HG02763 (cell line): Measurements from ENCODE around the gene INSR.

Experiments
- ATAC-seq: cut with Tn5 transposase; IDR thresholded peaks from one replicate; pipeline ENCODE4 v1.9.1; 2021; ENCODE audit warnings: mild to moderate bottlenecking, moderate library complexity; ENCODE audit not compliant: unreplicated experiment

The INSR gene

GRCh38 chr19:7197760-7198696 lies 96.2 kb downstream of the INSR start:
- ATAC-seq: peak; percentile 83

- peak; percentile 51 for ATAC-seq
Observed at GRCh38 chr19:7197119-7197759, 97.0 kb downstream of the INSR start.

GRCh38 chr19:7196763-7197118 lies 97.5 kb downstream of the INSR start:
- ATAC-seq: no peak

GRCh38 chr19:7195046-7195445 lies 99.2 kb downstream of the INSR start:
- no peak for ATAC-seq

- ATAC-seq: no peak
Observed at GRCh38 chr19:7194566-7194965, 99.6 kb downstream of the INSR start.

- ATAC-seq: no peak
Observed at GRCh38 chr19:7191946-7192691, 102.1 kb downstream of the INSR start.

GRCh38 chr19:7188698-7189629 lies 105.2 kb downstream of the INSR start:
- no peak for ATAC-seq

- no peak for ATAC-seq
Observed at GRCh38 chr19:7187605-7188339, 106.4 kb downstream of the INSR start.

- no peak for ATAC-seq
Observed at GRCh38 chr19:7182489-7182888, 111.7 kb downstream of the INSR start.

GRCh38 chr19:7179917-7180306 lies 114.3 kb downstream of the INSR start:
- no peak for ATAC-seq

- no peak for ATAC-seq
Observed at GRCh38 chr19:7177926-7178325, 116.3 kb downstream of the INSR start.

- ATAC-seq: no peak
Observed at GRCh38 chr19:7176792-7177191, 117.4 kb downstream of the INSR start.

GRCh38 chr19:7172794-7173193 lies 121.4 kb downstream of the INSR start:
- ATAC-seq: no peak

- ATAC-seq: no peak
Observed at GRCh38 chr19:7170983-7171382, 123.2 kb downstream of the INSR start.

GRCh38 chr19:7168941-7169340 lies 125.3 kb downstream of the INSR start:
- ATAC-seq: no peak

- no peak for ATAC-seq
Observed at GRCh38 chr19:7161292-7161691, 132.9 kb downstream of the INSR start.

- no peak for ATAC-seq
Observed at GRCh38 chr19:7159105-7159933, 134.9 kb downstream of the INSR start.

GRCh38 chr19:7153022-7153421 lies 141.2 kb downstream of the INSR start:
- ATAC-seq: no peak

- ATAC-seq: no peak
Observed at GRCh38 chr19:7152568-7152967, 141.6 kb downstream of the INSR start.
